Activated T-helper 2 cell treated with anti-CD3 and anti-CD28 coated beads, Interferon-gamma antibody, Interleukin-2, Interleukin-4, amounts not matched to agents 10 μg/mL and 5 μg/mL and 100 μg/mL, durations not matched to agents 14 hours and 24 hours and 36 hours (primary cell): ENCODE data around the gene TTC32. TPM values are rescaled to one million over a fixed set of nuclear protein-coding genes. Genes with fewer than 3 reads are reported as not detected.
"Not testable (repeated sequence)": the region's sequence is repeated elsewhere in the genome, so short reads cannot be mapped to it uniquely, and the experiment has no call there.

Source experiments
- DNase-seq: peaks from one replicate; pipeline ENCODE4 v3.0.0; 2021; ENCODE audit warnings: low spot score
- H3K27ac Mint-ChIP-seq: one replicate; pipeline ENCODE4 v1.8.0; 2021; ENCODE audit warnings: mixed read lengths
- H3K27me3 Mint-ChIP-seq: one replicate; pipeline ENCODE4 v1.8.0; 2021; ENCODE audit warnings: low read depth, mixed read lengths
- H3K36me3 Mint-ChIP-seq: one replicate; pipeline ENCODE4 v1.8.0; 2021; ENCODE audit warnings: low read depth, mixed read lengths
- H3K4me1 Mint-ChIP-seq: one replicate; pipeline ENCODE4 v1.8.0; 2021; ENCODE audit warnings: low read depth, mixed read lengths
- H3K4me3 Mint-ChIP-seq: one replicate; pipeline ENCODE4 v1.8.0; 2021; ENCODE audit warnings: low read depth, mild to moderate bottlenecking, moderate library complexity, mixed read lengths
- H3K9me3 Mint-ChIP-seq: one replicate; pipeline ENCODE4 v1.8.0; 2021; ENCODE audit warnings: mixed read lengths
- intact Hi-C: fragments of 100-400 bp; cut with micrococcal nuclease; formaldehyde crosslinking; loops from one replicate; pipeline ENCODE4 v1.15.1; 2023
- total RNA-seq: library from RNA; stranded (reverse); gene quantifications from 2 replicates; pipeline ENCODE4 v1.2.3, GENCODE V29; 2022

TTC32 gene
- total RNA-seq, result 14.8 TPM in 2 replicates

- H3K4me1 Mint-ChIP-seq, result peaks cover 48% of the 10 kb centered on the region
- H3K9me3 Mint-ChIP-seq, result peaks cover 6% of the 10 kb centered on the region
- peak within 1 kb of the TSS; percentile 89 for H3K4me3 Mint-ChIP-seq
- H3K36me3 Mint-ChIP-seq, result peaks cover 26% of the 10 kb centered on the region
- H3K27me3 Mint-ChIP-seq, result peaks cover 2% of the 10 kb centered on the region
- DNase-seq, result peak; percentile 90
- peak within 1 kb of the TSS; percentile 95 for H3K27ac Mint-ChIP-seq
- intact Hi-C loops, result loop anchor here (1.0 to 5.0 kb wide), 9 partner anchors 89 to 1359 kb away; partner anchors contain the start of genes HS1BP3, LAPTM4A, PUM2 and RDH14
These were observed at the start of gene TTC32 for GRCh38 chr2:19901442-19902215. TSS of gene TTC32 (minus strand) at chr2:19901983. CDS start at chr2:19901854, 129 bp downstream.

- no peak for DNase-seq
- no peaks in the 10 kb centered on the region for H3K9me3 Mint-ChIP-seq
- H3K4me3 Mint-ChIP-seq, result no peak overlapping the region
- intact Hi-C loops, result no loop called here
- H3K36me3 Mint-ChIP-seq, result no peaks in the 10 kb centered on the region
- no peaks in the 10 kb centered on the region for H3K27me3 Mint-ChIP-seq
- H3K27ac Mint-ChIP-seq, result no peak overlapping the region
- H3K4me1 Mint-ChIP-seq, result no peaks in the 10 kb centered on the region
These were observed 47.3 kb upstream of the TTC32 start for GRCh38 chr2:19949071-19949470.

- Mint-ChIP-seq H3K4me1 (no peaks in the 10 kb centered on the region), H3K9me3 (no peaks in the 10 kb centered on the region), H3K4me3 (no peak overlapping the region), H3K27ac (no peak overlapping the region), H3K36me3 (no peaks in the 10 kb centered on the region), H3K27me3 (no peaks in the 10 kb centered on the region)
- no peak for DNase-seq
- intact Hi-C loops, result no loop called here
These were observed 45.6 kb upstream of the TTC32 start for GRCh38 chr2:19947184-19947940.

GRCh38 chr2:19944205-19944845, 42.5 kb upstream of the TTC32 start:
- intact Hi-C loops, result no loop called here
- no peaks in the 10 kb centered on the region for H3K9me3 Mint-ChIP-seq
- no peak for DNase-seq
- no peak overlapping the region for H3K27ac Mint-ChIP-seq
- no peaks in the 10 kb centered on the region for H3K36me3 Mint-ChIP-seq
- H3K27me3 Mint-ChIP-seq, result no peaks in the 10 kb centered on the region
- H3K4me3 Mint-ChIP-seq, result no peak overlapping the region
- H3K4me1 Mint-ChIP-seq, result no peaks in the 10 kb centered on the region

GRCh38 chr2:19943189-19943588, 41.4 kb upstream of the TTC32 start:
- no peak for DNase-seq
- Mint-ChIP-seq H3K4me1 (no peaks in the 10 kb centered on the region), H3K9me3 (no peaks in the 10 kb centered on the region), H3K27ac (no peak overlapping the region), H3K27me3 (no peaks in the 10 kb centered on the region), H3K4me3 (no peak overlapping the region), H3K36me3 (no peaks in the 10 kb centered on the region)
- intact Hi-C loops, result no loop called here

GRCh38 chr2:19942199-19942598, 40.4 kb upstream of the TTC32 start:
- Mint-ChIP-seq H3K27ac (no peak overlapping the region), H3K4me1 (no peaks in the 10 kb centered on the region), H3K36me3 (no peaks in the 10 kb centered on the region), H3K27me3 (no peaks in the 10 kb centered on the region), H3K4me3 (no peak overlapping the region), H3K9me3 (no peaks in the 10 kb centered on the region)
- DNase-seq, result no peak
- intact Hi-C loops, result no loop called here

- Mint-ChIP-seq H3K4me3 (no peak overlapping the region), H3K4me1 (no peaks in the 10 kb centered on the region), H3K27ac (no peak overlapping the region), H3K9me3 (no peaks in the 10 kb centered on the region), H3K27me3 (no peaks in the 10 kb centered on the region), H3K36me3 (peaks cover 9% of the 10 kb centered on the region)
- intact Hi-C loops, result no loop called here
- no peak for DNase-seq
These were observed 35.2 kb upstream of the TTC32 start for GRCh38 chr2:19937004-19937403.

- intact Hi-C loops, result no loop called here
- H3K27me3 Mint-ChIP-seq, result no peaks in the 10 kb centered on the region
- DNase-seq, result no peak
- H3K36me3 Mint-ChIP-seq, result peaks cover 9% of the 10 kb centered on the region
- H3K4me3 Mint-ChIP-seq, result no peak overlapping the region
- H3K27ac Mint-ChIP-seq, result no peak overlapping the region
- H3K9me3 Mint-ChIP-seq, result no peaks in the 10 kb centered on the region
- H3K4me1 Mint-ChIP-seq, result no peaks in the 10 kb centered on the region
These were observed 34.4 kb upstream of the TTC32 start for GRCh38 chr2:19936203-19936602.

- H3K9me3 Mint-ChIP-seq, result peaks cover 1% of the 10 kb centered on the region
- intact Hi-C loops, result no loop called here
- H3K4me1 Mint-ChIP-seq, result no peaks in the 10 kb centered on the region
These were observed 31.7 kb upstream of the TTC32 start for GRCh38 chr2:19933351-19933981.

GRCh38 chr2:19932928-19933327, 31.1 kb upstream of the TTC32 start:
- peaks cover 7% of the 10 kb centered on the region for H3K9me3 Mint-ChIP-seq
- H3K36me3 Mint-ChIP-seq, result peaks cover 27% of the 10 kb centered on the region
- no peak for DNase-seq
- no peak overlapping the region for H3K4me3 Mint-ChIP-seq
- no peak overlapping the region for H3K27ac Mint-ChIP-seq
- H3K27me3 Mint-ChIP-seq, result no peaks in the 10 kb centered on the region
- intact Hi-C loops, result no loop called here
- no peaks in the 10 kb centered on the region for H3K4me1 Mint-ChIP-seq

More at GRCh38 chr2:19933351-19933981, 31.7 kb upstream of the TTC32 start:
- H3K27me3 Mint-ChIP-seq, result no peaks in the 10 kb centered on the region
- peaks cover 22% of the 10 kb centered on the region for H3K36me3 Mint-ChIP-seq
- H3K27ac Mint-ChIP-seq, result no peak overlapping the region
- no peak overlapping the region for H3K4me3 Mint-ChIP-seq
- DNase-seq, result no peak

- H3K4me3 Mint-ChIP-seq, result no peak overlapping the region
- H3K4me1 Mint-ChIP-seq, result no peaks in the 10 kb centered on the region
- H3K9me3 Mint-ChIP-seq, result peaks cover 24% of the 10 kb centered on the region
- intact Hi-C loops, result no loop called here
- DNase-seq, result no peak
- peaks cover 43% of the 10 kb centered on the region for H3K36me3 Mint-ChIP-seq
- no peaks in the 10 kb centered on the region for H3K27me3 Mint-ChIP-seq
- H3K27ac Mint-ChIP-seq, result no peak overlapping the region
These were observed 27.4 kb upstream of the TTC32 start for GRCh38 chr2:19929226-19929625.

GRCh38 chr2:19927816-19928215, 26.0 kb upstream of the TTC32 start:
- Mint-ChIP-seq H3K36me3 (peaks cover 43% of the 10 kb centered on the region), H3K9me3 (peaks cover 24% of the 10 kb centered on the region)
- H3K27me3 Mint-ChIP-seq, H3K4me1 Mint-ChIP-seq, intact Hi-C loops, DNase-seq, H3K4me3 Mint-ChIP-seq, H3K27ac Mint-ChIP-seq: not testable (repeated sequence)
